HEK293T (cell line): ENCODE data around the gene VMP1.

Experiments
- FOXM1 ChIP-seq: fragments of 450-650 bp; IDR thresholded peaks from 2 replicates; pipeline ENCODE4 v1.6.1; 2017; ENCODE audit warnings: mild to moderate bottlenecking, borderline replicate concordance
- SP1 ChIP-seq: fragments of 450-650 bp; IDR thresholded peaks from 2 replicates; pipeline ENCODE4 v1.6.1; 2017
- ZNF384 ChIP-seq: fragments of 450-650 bp; IDR thresholded peaks from 2 replicates; pipeline ENCODE4 v1.6.1; 2016

DNA sequence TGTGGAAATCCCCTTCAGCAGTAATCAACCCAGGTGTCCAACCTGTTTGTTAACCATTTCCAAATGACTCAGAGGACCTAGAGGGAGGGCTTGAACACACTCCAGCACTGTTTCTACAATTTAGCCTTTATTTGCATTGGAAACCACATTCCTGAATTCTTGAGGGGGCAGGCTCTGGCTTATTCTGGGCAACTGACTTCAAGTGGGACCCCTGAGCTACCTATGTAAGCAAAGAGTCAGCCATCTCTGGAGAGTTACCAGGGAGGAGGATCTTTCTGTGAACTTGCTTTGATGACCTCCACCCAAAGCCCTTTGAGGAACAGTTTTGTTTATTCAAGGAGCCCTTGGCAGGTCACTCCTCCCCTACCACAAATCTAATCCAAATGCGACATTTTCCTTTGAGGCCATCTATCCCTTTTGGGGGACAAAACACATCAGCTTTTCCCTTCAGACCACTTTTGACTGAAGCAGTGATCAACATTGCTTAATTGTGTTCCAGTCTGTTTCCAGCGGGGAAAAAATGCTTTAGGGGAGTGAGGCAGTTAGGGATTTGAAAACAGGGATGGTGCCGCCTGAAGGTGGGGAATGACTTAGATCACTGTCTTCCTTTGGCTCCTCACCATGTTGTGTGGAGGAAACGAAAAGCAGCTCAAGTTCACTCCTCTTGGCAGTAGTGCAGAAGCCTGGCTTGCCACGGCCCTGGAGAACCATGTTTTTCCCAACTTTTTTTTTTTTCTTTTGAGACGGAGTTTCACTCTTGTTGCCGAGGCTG is 139.1 kb downstream of the VMP1 start:
- TF ChIP-seq SP1, result no peak
- no peak for TF ChIP-seq FOXM1
- TF ChIP-seq ZNF384, result no peak
